SKM-1 (cell line): Measurements from ENCODE around the gene SMYD2.

ENCODE experiments used
- DNase-seq: peaks from one replicate; lab custom pipeline; 2025; ENCODE audit not compliant: unreplicated experiment; lab: John Stamatoyannopoulos, UW

SMYD2 gene

DNA sequence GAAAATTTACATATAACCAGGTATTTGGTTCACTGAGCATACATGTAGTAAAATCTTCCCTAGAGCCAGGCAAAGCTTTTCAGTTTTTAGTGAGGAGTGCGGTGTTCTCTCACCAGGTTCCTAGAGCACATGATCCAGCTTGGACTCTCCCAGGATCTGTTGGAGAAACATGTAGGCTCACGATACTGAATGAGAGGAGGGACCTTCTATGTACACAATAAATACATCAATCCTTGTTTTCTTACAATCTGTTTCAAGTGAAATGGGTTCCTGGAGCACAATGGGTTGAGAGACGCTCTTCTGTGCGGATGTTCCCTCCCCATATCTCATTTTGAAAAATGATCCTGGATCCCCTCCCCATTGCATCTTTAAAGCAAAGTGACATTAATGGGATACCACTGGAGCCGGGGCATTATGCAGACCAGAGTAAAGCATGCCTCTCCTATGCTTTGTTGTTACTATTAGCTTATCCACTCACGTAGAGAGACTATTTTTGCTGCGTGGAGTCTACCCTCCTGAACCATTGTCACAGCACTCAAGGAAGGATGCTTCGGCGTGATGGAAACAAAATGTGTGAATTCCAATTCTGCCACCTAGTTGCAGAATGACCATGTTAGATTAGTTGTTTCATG lies 19.3 kb downstream of the SMYD2 start:
- DNase-seq: no peak

DNA sequence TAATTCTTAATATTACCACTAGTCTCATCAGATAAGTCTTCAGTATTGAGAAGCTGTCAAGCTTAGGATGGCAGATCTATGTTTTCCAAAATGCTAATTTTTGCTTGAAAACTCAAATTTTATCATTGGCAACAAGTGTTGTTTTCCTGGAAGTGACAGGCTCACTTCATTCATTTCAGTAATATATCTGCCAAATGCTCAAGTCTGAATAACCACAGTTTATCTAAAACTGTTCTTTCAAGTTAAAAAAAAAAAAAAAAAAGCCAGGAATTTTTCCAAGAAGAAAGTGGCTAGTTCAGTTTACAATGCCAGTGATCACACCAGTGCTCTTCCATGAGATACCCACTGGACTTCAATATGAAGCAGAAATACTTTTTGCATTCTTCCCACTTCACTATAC lies 20.6 kb downstream of the SMYD2 start:
- no peak for DNase-seq

DNA sequence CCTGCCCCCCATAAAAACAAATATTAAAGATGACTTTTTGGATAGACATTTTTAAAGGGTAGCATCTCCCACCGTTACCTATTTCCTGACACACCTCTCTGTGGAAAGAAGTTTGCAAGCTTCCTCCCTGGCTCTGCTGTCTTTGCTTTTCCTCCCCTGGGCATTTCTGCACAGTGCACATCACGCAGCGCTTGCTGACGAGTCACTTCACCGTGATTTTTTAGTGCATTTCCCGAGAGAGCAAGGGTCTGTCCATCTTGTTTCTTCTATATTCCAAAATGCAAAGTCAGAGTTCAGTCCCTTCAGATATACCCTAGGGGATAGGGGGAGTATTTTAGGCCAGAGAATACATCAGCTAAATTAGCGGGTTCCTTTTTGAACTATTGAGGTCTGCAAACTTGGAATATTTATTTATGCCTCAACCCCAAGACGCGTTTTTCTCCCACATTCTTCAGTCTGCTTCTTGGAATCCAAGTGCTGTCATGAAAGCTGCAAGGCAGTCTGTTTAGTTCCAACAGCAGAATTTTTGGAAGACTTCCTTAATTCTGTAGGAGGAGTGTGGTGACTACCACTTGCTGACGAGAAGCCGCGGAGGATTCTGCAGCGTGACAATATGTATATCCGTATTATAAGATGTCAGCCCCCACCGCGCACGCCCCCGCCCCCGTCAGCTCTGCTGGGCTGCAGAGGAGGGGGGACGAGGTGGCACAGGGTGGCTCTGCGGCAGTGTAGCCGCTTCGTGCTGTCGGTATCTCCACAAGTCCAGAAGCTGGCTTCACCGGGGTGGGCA lies 22.4 kb downstream of the SMYD2 start:
- DNase-seq: no peak

DNA sequence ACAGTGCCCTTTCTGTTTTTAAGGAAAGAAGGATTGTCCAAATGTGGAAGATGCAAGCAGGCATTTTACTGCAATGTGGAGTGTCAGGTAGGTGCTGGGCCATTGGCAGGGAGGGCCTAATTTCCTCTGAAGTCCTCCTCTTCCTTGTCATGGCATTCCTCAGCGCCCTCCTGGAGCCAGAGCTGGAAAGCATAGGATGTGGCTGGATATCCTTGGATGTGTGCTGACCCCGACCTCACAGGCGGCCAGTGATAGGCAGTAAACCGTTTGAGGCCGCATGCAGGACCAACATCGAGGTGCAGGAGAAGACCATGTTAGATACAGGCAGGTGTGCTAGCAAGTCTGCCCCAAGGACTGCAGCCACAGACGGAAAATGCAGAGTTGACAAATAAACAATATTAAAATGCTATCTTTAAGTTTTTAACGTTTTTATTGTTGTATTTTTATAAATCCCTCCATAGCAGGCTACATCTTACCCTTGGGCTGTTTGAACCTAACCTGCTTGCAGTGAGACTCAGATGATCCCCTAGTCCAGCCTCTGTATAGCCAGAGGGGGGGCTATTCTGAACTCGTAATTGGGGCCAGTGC lies 24.3 kb downstream of the SMYD2 start:
- DNase-seq: no peak

DNA sequence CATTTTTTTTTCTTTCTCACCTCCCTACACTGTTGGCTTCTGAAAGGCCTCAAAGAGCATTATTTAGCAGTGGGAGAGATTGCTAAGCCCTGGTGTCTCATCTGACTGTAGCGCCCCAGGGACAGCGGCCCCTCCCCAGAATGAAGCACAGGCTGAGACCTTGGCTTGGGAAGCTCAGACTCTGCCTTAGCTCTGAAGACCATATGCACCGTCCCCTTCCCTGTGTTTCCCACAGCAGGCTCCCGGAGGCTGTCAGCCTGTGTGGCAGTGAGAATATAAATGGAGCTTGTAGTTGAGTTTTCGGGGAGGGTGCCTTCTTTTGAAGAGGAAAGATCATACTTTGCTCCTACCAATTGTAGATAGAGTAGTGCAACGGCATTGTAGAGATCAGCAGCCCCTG lies 25.3 kb downstream of the SMYD2 start:
- DNase-seq: no peak

DNA sequence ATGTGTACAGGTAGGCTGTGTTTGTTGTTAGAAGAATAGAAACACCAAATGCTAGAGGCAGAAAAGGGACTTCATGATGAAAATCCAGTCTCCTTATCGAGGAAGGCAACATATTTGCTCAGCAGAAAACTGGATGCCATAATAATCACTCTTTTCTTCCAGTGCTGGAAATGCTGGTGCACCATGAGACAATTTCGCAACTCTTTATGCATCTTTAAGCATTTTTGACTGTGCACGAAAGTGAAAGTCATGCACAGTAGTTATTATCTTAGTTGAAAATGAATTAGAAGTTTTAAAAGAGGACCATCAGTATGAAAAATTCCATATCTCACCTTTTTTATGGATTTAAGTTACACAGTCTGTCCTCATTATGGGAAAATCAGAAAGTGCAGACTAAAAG lies 29.1 kb downstream of the SMYD2 start:
- peak; percentile 16 for DNase-seq

DNA sequence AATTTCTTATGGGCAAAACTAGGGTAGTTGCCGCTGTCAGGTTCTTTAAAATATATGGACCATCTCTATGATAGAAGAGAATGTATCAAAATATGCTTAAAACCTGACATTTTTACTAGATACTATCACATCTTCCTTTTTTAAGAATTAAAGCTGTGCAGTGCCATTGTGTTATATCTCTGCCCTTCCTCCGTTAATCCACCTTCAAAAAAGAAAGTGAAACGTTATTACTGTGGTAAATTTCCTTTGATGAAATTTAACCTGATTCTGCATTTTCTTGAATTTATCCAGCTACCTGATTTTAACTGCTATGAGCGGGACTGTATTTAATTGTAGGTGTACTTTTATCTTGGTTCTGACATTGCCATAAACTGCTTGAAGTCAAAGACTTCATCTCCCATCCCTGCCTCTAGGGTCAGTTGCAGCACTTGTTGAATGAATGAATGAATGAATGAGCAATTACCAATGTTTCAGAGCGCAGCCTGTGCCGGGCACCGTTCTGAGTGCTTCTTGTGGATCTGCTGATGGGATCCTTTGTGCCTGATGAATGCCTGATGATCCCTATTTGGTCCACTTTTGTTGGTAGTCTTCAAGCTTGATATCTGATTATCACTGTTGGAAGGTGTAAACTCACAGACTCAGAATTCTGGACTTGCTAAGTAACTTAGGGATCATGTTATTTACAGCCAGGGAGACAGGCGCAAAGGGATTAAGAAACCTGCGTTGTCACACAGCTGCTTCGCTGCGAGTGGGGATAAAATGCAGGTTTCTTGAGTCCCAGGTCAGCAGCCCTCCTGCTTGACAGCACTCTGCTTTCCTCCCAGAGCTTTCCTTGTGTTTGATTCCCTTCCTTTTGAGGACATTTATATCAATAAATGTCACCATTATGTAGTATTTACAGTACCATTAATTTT lies 30.1 kb downstream of the SMYD2 start:
- DNase-seq: no peak

DNA sequence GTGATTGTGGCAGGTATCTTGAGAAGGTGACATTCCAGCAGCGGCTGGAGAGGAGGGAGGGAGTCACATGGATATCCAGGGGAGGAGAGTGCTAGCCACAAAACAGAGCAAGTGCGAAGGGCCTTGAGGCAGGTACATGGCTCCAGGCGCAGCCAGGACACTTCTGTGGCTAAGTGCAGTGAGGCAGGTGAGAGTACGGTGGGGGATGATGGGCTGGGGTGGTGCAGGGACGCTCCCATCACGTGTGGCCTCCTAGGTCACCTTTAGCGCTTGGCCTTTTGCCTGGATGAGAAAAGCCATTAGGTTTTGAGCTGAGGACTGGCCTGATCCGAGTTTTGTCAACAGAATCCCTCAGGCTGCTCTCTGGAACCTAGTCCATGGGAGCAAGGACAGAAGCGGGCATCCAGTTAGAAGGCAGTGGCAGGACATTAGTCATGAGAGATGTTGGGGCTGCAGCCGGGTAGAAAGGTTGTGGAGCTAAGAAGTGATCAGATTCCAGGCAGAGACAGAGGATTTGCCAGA lies 31.6 kb downstream of the SMYD2 start:
- DNase-seq: no peak

DNA sequence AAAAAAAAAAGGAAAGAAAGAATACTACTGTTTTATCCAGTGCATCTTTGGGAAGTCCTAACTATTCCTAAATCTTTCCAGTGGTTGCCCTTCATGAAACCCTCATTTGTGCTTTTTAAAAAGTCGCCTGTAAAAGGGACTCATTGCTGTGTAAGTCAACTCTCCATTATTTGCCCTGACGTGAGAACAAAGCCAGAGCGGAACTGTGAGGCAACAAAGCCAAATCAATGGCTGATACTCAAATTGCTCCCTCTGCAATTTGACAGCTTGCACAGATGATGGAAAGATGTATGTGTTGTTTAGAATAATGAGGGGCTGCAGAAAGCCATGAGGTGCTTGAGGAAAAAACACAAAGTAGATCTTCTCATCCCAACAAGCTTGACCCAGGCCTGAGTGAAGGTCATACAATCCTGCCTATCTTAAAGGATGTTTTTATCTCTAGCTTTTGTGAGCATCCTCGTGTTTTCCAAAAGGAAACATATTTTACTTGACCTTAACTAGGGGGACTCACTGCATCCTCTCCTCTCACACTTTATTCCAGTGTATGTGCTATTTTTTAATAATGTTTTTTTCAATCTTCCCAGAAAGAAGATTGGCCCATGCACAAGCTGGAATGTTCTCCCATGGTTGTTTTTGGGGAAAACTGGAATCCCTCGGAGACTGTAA lies 33.4 kb downstream of the SMYD2 start:
- no peak for DNase-seq

DNA sequence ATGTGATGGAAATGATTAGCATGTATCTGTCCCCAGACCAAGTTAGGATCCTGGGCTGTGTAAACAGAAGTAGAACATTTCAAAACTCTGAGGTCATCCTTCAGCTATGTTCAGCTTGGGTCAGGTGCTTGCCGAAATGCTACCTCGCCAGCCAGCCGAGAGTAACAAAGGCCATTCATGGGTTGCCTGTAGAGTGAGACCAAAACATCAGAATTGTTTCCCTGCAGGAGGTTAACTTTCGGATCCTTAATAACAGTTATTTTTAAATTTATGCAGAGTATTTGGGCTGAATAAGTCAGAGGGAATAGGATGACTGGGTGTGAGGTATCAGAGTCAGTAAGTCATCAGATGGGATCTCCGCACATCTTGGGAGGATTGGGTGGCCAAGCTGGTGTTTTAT lies 35.6 kb downstream of the SMYD2 start:
- DNase-seq: no peak

DNA sequence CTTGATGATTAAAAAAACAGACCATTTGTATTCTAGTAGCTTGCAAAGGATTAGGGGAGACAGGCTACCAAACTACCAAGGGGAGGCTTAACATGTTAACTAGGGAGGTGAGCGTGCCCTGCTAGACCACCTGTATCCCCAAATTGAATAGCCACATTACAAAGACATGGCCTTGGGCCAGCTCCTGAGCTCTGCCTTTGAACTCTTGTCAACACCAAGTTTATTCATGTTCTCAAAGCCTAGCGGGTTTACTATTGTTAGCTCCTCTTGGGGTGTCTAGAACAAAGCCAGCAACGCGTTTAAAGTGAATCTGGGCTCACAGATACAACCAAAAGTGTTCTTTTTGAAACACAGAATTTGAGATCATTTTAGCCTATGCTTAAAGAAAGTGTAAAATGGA lies 36.3 kb downstream of the SMYD2 start:
- DNase-seq: no peak

DNA sequence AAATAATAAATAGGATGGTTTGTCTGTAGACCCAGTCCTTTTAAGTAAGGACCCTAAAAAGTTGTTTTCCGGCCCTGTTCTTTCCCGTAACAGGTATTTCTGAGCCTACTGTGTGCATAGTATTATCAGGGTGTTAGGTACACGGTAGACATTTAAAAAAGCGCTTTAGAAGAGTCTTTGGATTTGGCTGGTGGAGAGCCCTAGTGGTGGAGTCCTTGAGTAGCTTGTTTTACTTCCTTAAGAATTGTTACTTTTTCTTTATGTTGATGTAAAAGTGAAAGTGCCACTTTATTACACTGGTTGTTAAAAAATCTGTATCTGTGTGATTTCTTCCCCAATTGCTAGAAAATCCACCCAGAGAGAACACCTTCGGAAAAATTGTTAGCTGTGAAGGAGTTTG lies 36.8 kb downstream of the SMYD2 start:
- no peak for DNase-seq

DNA sequence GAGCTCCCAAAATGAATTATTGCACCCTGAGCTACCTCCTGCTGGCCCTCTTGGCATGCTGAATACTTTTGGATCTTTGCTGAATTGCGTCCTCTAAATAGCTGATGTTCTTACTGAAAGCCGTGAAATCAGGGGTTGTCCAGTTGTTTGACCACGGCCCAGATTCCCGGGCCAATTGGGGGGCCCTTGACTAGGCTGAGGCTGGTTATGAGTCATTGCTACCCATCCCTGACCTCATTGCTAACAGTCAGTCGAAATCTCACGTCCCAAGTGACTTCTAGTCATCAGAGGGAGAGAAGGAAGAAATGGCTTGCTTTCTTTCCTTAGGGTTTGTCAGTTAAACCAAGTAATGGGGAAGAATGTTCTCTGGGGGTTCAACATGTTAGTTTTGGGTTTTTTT lies 37.4 kb downstream of the SMYD2 start:
- DNase-seq: no peak

DNA sequence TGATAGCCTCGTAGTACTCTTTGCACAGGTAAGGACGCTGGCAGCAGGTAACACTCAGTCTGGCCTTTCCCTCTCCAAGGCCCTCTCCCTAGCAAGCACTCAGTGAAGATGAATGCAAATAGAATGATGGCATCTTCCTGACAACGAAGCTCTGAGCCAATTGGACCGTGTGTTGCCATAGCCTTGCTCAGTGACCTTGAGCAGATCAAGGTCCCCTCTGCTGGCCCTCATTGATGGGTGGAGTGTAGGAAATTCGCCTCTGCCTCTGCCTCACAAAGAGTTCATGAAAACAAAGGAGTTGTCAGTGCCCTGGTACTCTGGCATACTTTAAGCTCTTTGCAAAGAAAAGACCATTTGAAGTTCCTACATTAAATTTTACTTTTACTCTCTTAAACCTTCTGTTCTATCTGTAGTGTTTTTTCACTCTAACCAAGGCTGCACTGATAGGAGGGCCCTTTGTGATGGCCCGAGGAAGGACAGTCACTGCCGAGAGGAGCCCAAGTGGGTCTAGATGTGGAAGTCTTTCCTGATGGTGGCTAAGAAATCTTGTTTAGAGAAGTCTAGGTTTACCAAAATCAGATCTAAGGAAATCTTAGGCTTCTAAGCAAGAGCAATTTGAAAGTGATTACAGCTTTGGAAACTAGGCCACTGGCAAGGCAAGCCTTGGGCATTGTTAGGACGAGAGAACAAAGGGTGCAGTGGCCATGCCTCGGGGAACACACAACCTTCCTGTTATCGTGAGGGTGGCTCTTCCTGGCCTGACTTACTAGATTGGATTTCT lies 38.2 kb downstream of the SMYD2 start:
- DNase-seq: no peak

DNA sequence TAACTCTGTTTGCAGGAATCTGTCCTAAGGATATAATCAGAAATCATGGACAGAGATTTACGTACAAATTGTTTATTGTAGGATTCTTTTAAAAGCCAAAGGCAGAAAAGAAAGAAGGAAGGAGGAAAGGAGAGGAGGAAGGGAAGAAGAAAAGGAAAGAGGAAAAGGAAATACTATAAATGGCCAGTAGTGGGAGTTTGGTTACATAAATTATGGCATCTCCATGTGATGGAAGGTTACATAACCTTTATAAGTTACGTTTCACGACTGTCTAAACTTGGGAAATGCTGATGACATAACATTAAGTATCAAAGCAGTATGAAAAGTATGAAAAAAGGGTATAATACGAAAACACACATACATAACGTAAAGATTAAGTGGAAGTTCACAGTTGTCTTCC lies 39.0 kb downstream of the SMYD2 start:
- DNase-seq: no peak

DNA sequence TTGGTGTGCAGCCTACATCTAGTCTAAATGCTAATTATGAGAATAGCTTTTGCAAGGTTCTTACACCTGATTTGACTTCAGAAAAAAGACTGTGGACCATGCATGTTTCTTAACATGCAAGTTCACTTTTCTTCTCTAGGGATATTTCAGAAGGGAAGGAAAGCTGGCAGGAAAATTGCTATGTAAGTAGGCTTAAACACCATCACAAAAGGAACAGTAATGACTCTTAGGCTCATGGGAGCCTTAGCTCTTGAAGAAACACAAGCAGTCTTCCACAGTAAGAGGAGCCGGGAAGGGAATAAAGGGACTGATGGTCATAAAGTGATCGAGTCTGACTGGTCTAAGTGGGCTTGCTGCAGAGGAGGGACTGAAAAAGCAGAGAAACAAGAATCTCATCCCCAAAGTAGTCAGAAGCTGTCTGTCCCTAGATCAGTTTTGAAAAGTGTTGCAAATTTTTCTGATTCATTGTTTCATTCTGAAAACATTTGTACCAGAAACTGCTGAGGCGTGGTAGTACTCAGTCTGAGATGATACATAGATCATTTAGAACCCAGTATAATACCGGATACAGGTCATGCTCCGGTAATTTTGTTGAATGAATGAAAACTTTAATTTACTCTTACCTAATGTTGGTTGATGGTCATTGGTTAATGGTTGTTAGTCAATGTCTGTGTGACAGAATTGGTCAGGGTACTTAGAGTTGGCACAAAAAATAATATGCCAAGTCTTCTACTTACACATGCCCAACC lies 40.9 kb downstream of the SMYD2 start:
- DNase-seq: no peak

DNA sequence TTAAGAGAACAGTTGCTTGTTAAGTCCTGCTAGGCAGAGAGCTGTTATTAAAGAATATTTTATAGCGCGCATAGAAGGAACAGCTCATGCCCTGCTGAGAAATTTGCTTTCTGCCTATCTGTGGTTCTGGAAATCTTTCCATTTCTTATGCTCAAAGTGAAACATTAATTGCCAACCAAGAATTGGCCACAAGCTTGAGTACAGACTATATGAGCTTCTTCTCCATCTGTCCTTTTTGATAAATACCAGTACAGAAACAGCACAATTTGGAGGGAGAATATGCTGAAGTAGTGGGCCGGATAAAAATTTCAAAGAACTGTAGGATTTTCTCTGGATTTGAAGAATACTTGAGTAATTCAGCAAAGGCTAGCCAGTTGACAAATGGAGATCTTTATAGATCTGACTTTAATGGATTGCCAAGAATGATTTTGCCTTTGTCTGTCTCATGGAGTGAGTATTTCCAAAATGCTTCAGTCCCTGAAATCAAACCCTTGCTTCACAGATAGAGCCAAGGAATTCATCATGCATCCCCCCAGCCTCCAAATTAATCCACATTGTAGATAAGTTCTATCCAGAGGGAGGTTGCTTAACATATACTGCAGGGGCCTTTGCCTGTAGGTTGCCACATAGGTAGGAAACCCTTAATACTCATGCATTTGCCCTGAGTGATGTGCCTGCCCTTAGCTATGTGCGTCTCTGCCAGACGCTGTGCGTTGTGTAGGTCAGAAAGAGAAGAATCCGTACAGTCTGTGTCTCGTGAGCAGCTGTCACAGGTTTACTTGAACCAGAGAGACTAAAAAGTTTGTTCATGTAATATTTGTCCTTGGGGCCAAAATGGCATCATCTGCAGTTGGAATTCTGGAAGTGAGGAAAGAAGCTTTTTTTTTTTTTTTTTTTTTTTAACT lies 44.2 kb downstream of the SMYD2 start:
- DNase-seq: no peak

DNA sequence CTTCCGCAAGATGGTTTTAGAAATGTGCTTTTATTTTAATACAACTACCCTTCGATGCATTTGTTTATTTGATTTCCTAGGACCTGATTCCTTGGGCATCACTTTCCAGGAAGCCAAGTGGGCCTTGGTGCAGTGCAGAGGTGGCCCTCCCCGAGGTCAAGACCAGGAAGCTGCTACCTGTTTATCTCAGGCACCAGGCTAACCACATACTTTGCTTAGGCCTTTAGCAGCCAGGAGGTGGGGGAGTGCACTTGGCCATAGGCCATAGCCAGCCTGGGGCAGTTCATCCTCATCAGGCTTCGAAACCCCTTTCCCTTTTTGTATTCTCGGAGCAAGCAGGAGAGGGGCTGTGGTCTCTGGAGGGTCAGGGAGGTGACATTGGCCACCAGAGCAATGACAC lies 45.4 kb downstream of the SMYD2 start:
- no peak for DNase-seq
